Right hindlimb (tissue), 1 donor: ENCODE results near the gene IQGAP2.
"Not testable (repeated sequence)": the region's sequence is repeated elsewhere in the genome, so short reads cannot be mapped to it uniquely, and the experiment has no call there.

Source experiments
- DNase-seq: peaks from one replicate; pipeline ENCODE4 v3.0.0-alpha.2; 2018

Gene IQGAP2

DNA sequence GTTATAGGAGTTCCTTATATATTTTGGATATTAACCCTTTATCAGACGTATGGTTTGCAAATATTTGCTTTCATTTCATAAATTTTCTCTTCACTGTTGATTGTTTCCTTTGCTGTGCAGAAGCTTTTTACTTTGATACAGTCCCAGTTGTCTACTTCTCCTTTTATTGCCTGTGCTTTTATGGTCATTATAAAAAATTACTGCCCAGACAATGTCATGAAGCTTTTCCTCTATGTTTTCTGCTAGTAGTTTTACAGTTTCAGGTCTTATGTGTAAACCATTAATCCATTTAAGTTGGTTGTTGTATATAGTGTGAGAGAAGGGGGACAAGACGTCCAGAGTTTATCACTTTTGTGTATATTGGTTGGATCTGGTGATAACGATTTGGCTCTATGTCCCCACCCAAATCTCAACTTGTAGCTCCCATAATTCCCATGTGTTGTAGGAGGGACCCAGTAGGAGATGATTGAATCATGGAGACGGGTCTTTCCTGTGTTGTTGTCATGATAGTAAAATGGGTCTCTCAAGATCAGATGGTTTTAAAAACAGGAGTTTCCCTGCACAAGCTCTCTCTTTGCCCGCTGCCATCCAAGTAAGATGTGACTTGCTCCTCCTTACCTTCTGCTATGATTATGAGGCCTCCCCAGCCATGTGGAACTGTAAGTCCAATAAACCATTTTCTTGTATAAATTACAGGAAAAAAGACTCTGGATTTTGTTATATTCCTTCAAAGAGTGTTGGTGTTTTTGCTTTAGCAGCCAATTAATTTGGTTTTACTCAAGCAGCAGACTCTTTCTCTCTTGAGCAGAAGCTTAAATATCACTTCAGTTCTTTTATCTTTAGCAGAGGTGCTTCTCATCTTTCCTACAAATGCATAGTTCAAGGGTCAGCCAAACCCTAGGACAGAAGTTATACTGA lies 326.5 kb downstream of the IQGAP2 start:
- DNase-seq: no peak

GRCh38 chr5:76732405-76733048 lies 329.4 kb downstream of the IQGAP2 start:
- no peak for DNase-seq

DNA sequence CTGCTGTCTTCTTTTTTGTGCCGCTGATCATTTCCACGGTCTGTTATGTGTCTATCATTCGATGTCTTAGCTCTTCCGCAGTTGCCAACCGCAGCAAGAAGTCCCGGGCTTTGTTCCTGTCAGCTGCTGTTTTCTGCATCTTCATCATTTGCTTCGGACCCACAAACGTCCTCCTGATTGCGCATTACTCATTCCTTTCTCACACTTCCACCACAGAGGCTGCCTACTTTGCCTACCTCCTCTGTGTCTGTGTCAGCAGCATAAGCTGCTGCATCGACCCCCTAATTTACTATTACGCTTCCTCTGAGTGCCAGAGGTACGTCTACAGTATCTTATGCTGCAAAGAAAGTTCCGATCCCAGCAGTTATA lies 329.9 kb downstream of the IQGAP2 start:
- DNase-seq: no peak

DNA sequence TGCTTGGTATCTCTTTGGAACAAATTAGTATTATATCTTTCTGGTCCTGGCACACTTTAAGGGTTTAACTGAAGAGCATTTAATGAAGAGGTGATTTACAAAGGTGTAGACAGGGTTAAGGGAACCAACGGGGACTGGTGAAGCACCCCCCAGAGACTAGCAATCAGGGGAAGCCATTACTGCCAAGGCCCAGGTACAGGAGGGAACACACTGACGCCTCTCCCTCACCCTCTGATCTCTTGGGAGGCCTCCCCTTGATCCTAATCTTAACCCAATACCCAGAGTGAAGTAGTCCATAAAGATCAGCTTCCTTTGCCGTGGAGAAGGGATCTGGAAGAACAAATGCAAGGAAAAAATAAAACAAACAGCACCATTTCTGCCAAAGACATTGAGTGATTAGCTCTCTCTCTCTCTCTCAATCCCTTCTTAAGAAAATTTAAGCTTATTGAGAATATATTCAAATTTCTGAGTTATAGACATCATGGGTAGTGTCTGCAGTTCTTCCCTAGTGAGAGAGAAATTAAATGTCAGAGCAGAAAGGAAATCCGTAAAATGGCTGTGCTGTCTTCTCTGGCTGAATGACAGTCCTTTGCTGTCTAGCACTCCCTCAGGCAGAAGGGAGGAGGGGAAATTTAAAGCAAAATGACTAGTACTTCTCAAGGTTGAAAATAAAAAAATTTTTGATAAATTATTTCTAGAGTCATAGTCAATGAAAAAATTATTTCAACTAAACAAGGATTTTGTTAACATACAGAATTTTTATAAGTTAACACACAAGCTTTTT lies 332.9 kb downstream of the IQGAP2 start:
- DNase-seq: no peak

GRCh38 chr5:76736679-76737556 lies 333.8 kb downstream of the IQGAP2 start:
- no peak for DNase-seq

- DNase-seq: no peak
These were observed 334.8 kb downstream of the IQGAP2 start for GRCh38 chr5:76737846-76738245.

GRCh38 chr5:76741506-76741905 lies 338.4 kb downstream of the IQGAP2 start:
- DNase-seq: not testable (repeated sequence)

GRCh38 chr5:76742583-76742982 lies 339.5 kb downstream of the IQGAP2 start:
- no peak for DNase-seq

- DNase-seq: no peak
These were observed 341.5 kb downstream of the IQGAP2 start for GRCh38 chr5:76744632-76745031.

DNA sequence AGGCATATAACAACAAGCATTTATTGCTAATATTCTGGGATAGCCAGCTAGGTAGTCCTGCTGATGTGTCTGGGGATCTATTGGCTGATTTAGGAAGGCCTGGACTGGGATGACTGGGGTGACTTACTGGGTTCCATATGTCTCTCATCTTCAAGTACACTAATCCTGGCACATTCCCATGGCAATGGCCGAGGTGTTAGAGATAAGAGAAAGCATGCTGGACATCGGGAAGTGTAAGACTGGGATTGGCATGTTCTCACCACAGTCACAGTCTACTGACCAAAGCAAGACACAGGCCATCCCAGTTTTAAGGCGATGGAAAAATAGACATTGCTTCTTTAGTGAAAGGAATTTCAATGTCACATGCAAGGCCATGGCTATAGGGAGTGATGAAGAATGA lies 342.6 kb downstream of the IQGAP2 start:
- DNase-seq: no peak

GRCh38 chr5:76746677-76747076 lies 343.6 kb downstream of the IQGAP2 start:
- DNase-seq: no peak

DNA sequence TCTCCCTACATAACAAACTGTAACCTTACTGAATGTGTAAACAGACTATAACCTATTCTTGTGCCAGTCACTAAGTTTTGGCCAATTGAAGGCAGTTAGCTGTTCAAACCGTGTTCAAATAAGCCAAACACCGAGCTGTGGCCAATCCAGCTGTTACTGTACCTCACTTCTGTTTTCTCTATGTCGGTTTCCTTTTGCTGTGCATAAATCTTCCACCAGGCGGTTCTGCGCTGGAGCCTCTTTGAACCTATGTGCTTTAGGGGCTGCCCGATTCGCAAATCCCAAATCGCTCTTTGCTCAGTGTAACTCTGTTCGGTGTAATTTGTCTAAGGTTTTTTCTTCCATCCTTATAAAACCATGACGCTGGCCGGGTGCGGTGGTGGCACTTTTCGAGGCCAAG lies 344.6 kb downstream of the IQGAP2 start:
- no peak for DNase-seq

DNA sequence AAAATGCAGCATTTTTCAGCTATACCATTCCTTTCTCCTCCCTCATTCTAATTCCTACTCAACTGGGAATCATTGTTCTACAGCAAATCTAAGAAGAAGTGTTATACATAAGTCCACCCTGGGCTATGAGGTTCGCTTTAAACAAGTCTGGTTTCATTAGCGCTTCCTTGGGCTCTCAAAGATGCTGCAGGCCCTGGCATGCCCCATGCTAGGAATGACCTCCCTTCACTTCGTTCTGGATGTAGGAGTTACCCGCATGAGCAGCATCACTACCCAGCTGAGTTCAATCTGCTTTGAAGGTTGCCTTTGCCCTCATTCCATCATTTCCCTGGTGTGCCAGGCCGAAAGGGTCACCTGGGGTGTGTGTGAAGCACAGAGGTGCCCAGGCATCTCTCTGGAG lies 348.2 kb downstream of the IQGAP2 start:
- no peak for DNase-seq

- no peak for DNase-seq
These were observed 351.6 kb downstream of the IQGAP2 start for GRCh38 chr5:76754668-76755078.

GRCh38 chr5:76755779-76756637 lies 352.9 kb downstream of the IQGAP2 start:
- no peak for DNase-seq

- no peak for DNase-seq
These were observed 354.0 kb downstream of the IQGAP2 start for GRCh38 chr5:76757049-76757448.
